HCT116 (cell line): ENCODE data around the gene NFXL1. TPM values are rescaled to one million over a fixed set of nuclear protein-coding genes. Genes with fewer than 3 reads are reported as not detected.

Source experiments
- ATAC-seq: fragments of 200-7000 bp; cut with Tn5 transposase; 2 replicates; pipeline ENCODE4 v1.9.1; 2020; ENCODE audit warnings: mild to moderate bottlenecking, moderate library complexity
- BruUV-seq: library from RNA; stranded (reverse); fragments of 400-500 nt; replicated peaks from 2 replicates; lab custom pipeline; 2021; lab: Mats Ljungman, UMichigan
- CTCF ChIA-PET: fragments of 300-600 bp; sonication (Branson Sonifier 250); formaldehyde crosslinking; loops from one replicate; lab custom pipeline; 2021; ENCODE audit warnings: antibody characterized with exemption; lab: Charles Lee
- POLR2A ChIA-PET: fragments of 300-600, 350-600 bp; sonication (Branson Sonifier 250); formaldehyde crosslinking; loops from one replicate; lab custom pipeline; 2021; ENCODE audit warnings: antibody characterized with exemption; lab: Charles Lee
- RAD21 ChIA-PET, 2 experiments: fragments of 300-600 bp; sonication (Branson Sonifier 250); formaldehyde crosslinking; loops; one replicate each; lab custom pipeline; 2023; ENCODE audit warnings: low total read pairs in 2 of 2; ENCODE audit not compliant: uncharacterized antibody in 2 of 2, unreplicated experiment in 2 of 2, low non-redundant PET in 1 of 2; lab: Charles Lee
- DNase-seq: peaks from one replicate; pipeline ENCODE4 v3.0.0-alpha.2; 2010; ENCODE audit warnings: low read depth, low spot score
- H2AFZ ChIP-seq: fragments of 200-600 bp; shearing (Covaris generic), sonication (generic); 2 replicates; pipeline ENCODE4 v1.6.1; 2017; ENCODE audit warnings: low read depth, mixed run types, mixed read lengths, antibody characterized with exemption, low read length; ENCODE audit not compliant: poor library complexity, severe bottlenecking
- H3K27ac ChIP-seq: 2 replicates; pipeline ENCODE4 v1.5.1; 2012; ENCODE audit warnings: low read depth, low read length
- H3K27me3 ChIP-seq: fragments of 200-600 bp; sonication (generic); 2 replicates; pipeline ENCODE4 v1.6.1; 2016; ENCODE audit warnings: mixed run types, low read length, mixed read lengths; ENCODE audit not compliant: insufficient read depth
- H3K36me3 ChIP-seq, 2 experiments: fragments of 200-500 bp in 1 of 2; fragments of 200-600 bp in 1 of 2; sonication (Bioruptor generic) in 1 of 2; sonication (generic) in 1 of 2; 2 replicates each; pipeline versions ENCODE4 v1.5.1 to v1.6.1; 2014 to 2016; ENCODE audit warnings: low read length in 2 of 2, inconsistent platforms in 1 of 2, mixed read lengths in 1 of 2, mixed run types in 1 of 2; ENCODE audit not compliant: insufficient read depth in 2 of 2, control insufficient read depth in 1 of 2
- H3K4me1 ChIP-seq, 2 experiments: fragments of 200-600 bp in 1 of 2; sonication (generic) in 1 of 2; 2 replicates each; pipeline versions ENCODE4 v1.5.1 to v1.6.1; 2012 to 2017; ENCODE audit warnings: low read length in 2 of 2, inconsistent platforms in 1 of 2, mild to moderate bottlenecking in 1 of 2, mixed read lengths in 1 of 2, mixed run types in 1 of 2, moderate library complexity in 1 of 2; ENCODE audit not compliant: insufficient read depth in 2 of 2, control insufficient read depth in 1 of 2
- H3K4me2 ChIP-seq: fragments of 200-600 bp; sonication (generic); 2 replicates; pipeline ENCODE4 v1.6.1; 2017; ENCODE audit warnings: mixed run types, low read length, mixed read lengths
- H3K4me3 ChIP-seq, 2 experiments: fragments of 200-600 bp in 1 of 2; sonication (generic) in 1 of 2; replicated peaks in 1 of 2; 2 replicates each; pipeline ENCODE4 v1.5.1; 2011 to 2016; ENCODE audit warnings: low read length in 2 of 2, control low read depth in 1 of 2, low read depth in 1 of 2, mild to moderate bottlenecking in 1 of 2, mixed read lengths in 1 of 2, mixed run types in 1 of 2
- H3K79me2 ChIP-seq: fragments of 200-600 bp; sonication (generic); 2 replicates; pipeline ENCODE4 v1.6.1; 2017; ENCODE audit warnings: mild to moderate bottlenecking, mixed run types, low read length, moderate library complexity, mixed read lengths; ENCODE audit not compliant: insufficient read depth
- H3K9ac ChIP-seq: fragments of 200-600 bp; sonication (generic); 2 replicates; pipeline ENCODE4 v1.6.1; 2016; ENCODE audit warnings: low read length, mixed read lengths
- H3K9me2 ChIP-seq: fragments of 200-600 bp; sonication (generic), shearing (Covaris generic); 2 replicates; pipeline ENCODE4 v1.6.1; 2017; ENCODE audit warnings: mixed run types, mild to moderate bottlenecking, moderate library complexity; ENCODE audit not compliant: insufficient read depth
- H3K9me3 ChIP-seq, 2 experiments: fragments of 200-500 bp in 1 of 2; fragments of 200-600 bp in 1 of 2; sonication (Bioruptor generic) in 1 of 2; sonication (generic) in 1 of 2; 2 replicates each; pipeline ENCODE4 v1.6.1; 2014 to 2017; ENCODE audit warnings: low read length in 2 of 2, mixed read lengths in 2 of 2, inconsistent platforms in 1 of 2, low read depth in 1 of 2, mild to moderate bottlenecking in 1 of 2, mixed run types in 1 of 2, moderate library complexity in 1 of 2; ENCODE audit not compliant: control insufficient read depth in 1 of 2, insufficient read depth in 1 of 2
- H4K20me1 ChIP-seq: fragments of 200-600 bp; sonication (generic), shearing (Covaris generic); 2 replicates; pipeline ENCODE4 v1.6.1; 2017; ENCODE audit warnings: mixed run types, mild to moderate bottlenecking, moderate library complexity; ENCODE audit not compliant: insufficient read depth
- CBX3 ChIP-seq: IDR thresholded peaks from 2 replicates; pipeline ENCODE4 v1.6.1; 2012; ENCODE audit warnings: low read depth
- intact Hi-C: fragments of 100-400 bp; cut with micrococcal nuclease; formaldehyde crosslinking; loops from 2 replicates; pipeline ENCODE4 v1.10.0; 2022
- total RNA-seq: library from RNA; stranded (reverse); gene quantifications from one replicate; pipeline ENCODE4 v1.2.1, GENCODE V29; 2021; ENCODE audit not compliant: unreplicated experiment

Gene NFXL1
- total RNA-seq, 1 experiment from 2014 or later: 26.8 TPM

DNA sequence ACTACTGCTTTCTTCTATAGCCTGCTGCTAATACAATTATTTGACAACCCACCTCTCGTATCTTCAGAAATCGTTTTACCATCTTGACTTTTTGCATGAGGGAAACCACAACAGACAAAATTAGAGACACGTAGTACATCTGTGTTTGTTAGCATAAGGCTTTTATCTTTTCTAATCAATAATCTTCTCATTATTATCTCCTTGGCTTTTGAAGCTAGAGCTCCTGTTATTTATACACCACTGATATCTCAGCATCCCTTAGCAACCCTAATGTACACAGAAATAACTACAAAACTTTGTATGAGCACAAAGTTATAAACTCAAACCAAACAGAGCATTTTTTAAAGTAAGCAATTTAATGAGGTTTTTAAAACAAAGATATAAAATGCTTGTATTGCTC lies 116.2 kb downstream of the NFXL1 start:
- ChIA-PET POLR2A (no interaction called here), RAD21 (no interaction called here), CTCF (no interaction called here)
- ATAC-seq (no peak), DNase-seq (no peak)
- no peaks in the 10 kb centered on the region for H3K79me2 ChIP-seq
- no peak for TF ChIP-seq CBX3
- H3K4me2 ChIP-seq: no peak overlapping the region
- H4K20me1 ChIP-seq: no peaks in the 10 kb centered on the region
- no peak overlapping the region for H3K9ac ChIP-seq
- no peaks in the 10 kb centered on the region for H3K36me3 ChIP-seq
- no TSS peak for BruUV-seq
- H3K27ac ChIP-seq: no peak overlapping the region
- intact Hi-C loops: no loop called here
- H3K4me3 ChIP-seq: no peak overlapping the region
- H3K9me2 ChIP-seq: no peaks in the 10 kb centered on the region
- H3K4me1 ChIP-seq: no peaks in the 10 kb centered on the region
- no peak overlapping the region for H2AFZ ChIP-seq
- no peaks in the 10 kb centered on the region for H3K27me3 ChIP-seq
- H3K9me3 ChIP-seq: no peaks in the 10 kb centered on the region

Other genes with a start within 250 kb of the NFXL1 start
- gene CORIN, start 76.5 kb downstream of the NFXL1 start, total RNA-seq: 3.5 TPM
- gene CNGA1, start 102.1 kb upstream of the NFXL1 start, total RNA-seq: 2.1 TPM
- 7.0 TPM for gene NIPAL1, start 102.2 kb upstream of the NFXL1 start, total RNA-seq
- gene TXK, start 219.7 kb upstream of the NFXL1 start, total RNA-seq: 1.7 TPM